GM12865 (cell line): ENCODE measurements around the gene TMCC1.

Source experiments
- DNase-seq: peaks from one replicate; pipeline ENCODE4 v3.0.0; 2010; ENCODE audit warnings: low read depth
- H3K4me3 ChIP-seq: 2 replicates; pipeline ENCODE4 v1.5.1; 2011; ENCODE audit warnings: mild to moderate bottlenecking, low read depth, low read length, control low read depth
- CTCF ChIP-seq: IDR thresholded peaks from 2 replicates; pipeline ENCODE4 v1.5.1; 2011; ENCODE audit warnings: low read length, control low read depth, low read depth, inconsistent platforms; ENCODE audit not compliant: insufficient read depth; ENCODE audit errors: missing control alignments

TMCC1 gene

DNA sequence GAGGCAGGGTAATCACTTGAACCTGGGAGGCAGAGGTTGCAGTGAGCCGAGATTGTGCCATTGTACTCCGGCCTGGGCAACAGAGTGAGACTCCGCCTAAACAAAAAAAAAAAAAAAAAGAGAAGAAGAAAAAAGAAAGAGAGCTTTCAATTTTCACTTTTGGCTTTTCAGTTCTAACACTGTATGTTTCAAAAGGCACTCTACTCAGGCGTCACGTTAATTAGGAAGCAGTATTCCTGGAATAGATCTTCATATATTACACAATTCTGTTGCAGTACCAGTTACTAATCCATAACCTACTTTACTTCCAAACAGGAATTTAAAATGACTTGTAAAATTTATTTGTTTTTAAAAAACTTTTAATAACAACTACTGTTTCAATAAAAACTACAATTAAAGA lies 155.3 kb downstream of the TMCC1 start:
- no peak overlapping the region for H3K4me3 ChIP-seq
- no peak for TF ChIP-seq CTCF
- DNase-seq = no peak

DNA sequence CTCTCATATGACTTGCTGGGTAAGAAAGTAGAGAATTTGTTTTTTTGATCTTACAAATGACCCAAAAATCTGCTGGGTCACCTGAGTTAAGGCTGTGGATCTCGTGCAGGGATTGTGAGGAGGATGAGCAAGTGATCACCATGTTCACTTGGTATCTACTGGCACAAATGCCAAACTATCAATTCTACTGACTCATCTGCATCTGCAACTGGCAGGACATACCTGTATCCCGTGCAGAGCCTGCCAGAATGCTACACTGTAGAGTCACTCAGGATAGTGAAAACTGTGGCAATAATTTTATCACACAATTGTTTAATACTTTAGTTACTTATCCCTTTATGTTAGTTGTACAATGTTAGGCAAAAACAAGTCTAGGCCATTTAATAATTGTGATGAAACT lies 157.4 kb downstream of the TMCC1 start:
- DNase-seq = no peak
- H3K4me3 ChIP-seq = no peak overlapping the region
- TF ChIP-seq CTCF = no peak

GRCh38 chr3:129735638-129736037 lies 157.9 kb downstream of the TMCC1 start:
- no peak for TF ChIP-seq CTCF
- no peak overlapping the region for H3K4me3 ChIP-seq
- DNase-seq = no peak

GRCh38 chr3:129734449-129734848 lies 159.1 kb downstream of the TMCC1 start:
- no peak overlapping the region for H3K4me3 ChIP-seq
- no peak for TF ChIP-seq CTCF
- no peak for DNase-seq

GRCh38 chr3:129732200-129732876 lies 161.2 kb downstream of the TMCC1 start:
- no peak overlapping the region for H3K4me3 ChIP-seq
- no peak for DNase-seq
- TF ChIP-seq CTCF = no peak

GRCh38 chr3:129727707-129728106 lies 165.8 kb downstream of the TMCC1 start:
- H3K4me3 ChIP-seq = no peak overlapping the region
- no peak for DNase-seq
- no peak for TF ChIP-seq CTCF
